ENCODE results near the gene SERTAD1. TPM values are rescaled to one million over a fixed set of nuclear protein-coding genes. Genes with fewer than 3 reads are reported as not detected.
"Not testable (repeated sequence)": the region's sequence is repeated elsewhere in the genome, so short reads cannot be mapped to it uniquely, and the experiment has no call there.

Gene SERTAD1, protein sequence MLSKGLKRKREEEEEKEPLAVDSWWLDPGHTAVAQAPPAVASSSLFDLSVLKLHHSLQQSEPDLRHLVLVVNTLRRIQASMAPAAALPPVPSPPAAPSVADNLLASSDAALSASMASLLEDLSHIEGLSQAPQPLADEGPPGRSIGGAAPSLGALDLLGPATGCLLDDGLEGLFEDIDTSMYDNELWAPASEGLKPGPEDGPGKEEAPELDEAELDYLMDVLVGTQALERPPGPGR
- total RNA-seq (2014; rRNA removed; shearing (Covaris generic)) = 32.1 and 32.7 TPM in 2 replicates

DNA sequence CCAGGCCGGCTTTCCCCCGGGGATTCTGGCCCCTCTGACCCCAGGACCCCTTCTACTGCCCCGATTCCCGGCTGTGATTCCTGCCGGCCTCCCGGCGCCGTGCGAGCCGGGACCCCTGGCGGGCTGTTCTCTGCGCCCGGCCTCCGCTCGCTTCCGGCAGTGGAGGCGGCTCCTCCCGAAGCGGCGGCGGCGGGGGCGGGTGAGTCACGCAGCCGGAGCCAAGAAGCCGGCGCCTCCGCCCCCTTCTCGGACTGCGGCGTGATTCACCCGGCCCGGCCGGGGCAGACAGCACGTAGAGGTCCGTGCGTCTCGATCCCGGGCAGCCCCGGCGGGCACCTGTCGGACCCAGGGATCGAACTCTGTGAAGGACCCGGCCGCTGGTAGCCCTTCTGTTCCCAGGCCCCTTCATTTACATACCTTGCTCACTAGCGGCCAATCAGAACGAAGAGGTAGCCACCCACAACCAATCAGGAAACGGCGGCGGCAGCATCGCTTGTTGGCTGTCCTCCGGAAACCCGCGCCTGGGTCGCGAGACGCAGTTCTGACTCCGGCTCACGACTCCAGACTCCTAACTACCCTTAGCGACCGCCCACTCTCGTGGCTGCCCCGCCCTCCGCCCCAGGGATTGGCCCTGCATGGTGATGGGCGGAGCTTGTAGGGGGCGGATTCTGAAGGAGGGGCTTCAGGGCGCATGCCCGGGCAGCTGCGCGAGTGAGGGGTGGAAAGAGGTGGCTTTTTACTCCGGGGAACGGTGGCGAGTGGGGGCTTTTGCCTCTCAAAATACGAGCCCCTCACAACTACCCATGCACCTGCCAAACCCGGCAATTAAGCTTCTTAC, at the start of gene SERTAD1:
SERTAD1 (minus strand) TSS at position 543 of the 838 bp plus-strand sequence. CDS start 2,446 bp downstream, outside the sequence.
- DNase-seq (ENCODE audit: low spot score) = peak; percentile 100

DNA sequence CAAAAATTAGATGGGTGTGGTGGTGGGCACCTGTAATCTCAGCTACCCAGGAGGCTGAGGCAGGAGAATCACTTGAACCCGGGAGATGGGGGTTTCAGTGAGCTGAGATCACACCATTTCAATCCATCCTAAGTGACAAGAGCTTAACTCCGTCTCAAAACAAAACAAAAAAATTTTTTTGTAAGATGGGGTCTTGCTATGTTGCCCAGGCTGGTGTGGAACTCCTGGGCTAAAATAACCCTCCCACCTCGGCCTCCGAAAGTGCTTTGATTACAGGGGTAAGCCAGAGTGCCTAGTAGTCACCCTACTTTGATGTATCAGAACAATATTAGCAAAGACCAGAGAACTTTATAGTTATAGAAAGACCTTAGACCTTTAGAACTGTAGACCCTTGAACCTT, 48.9 kb upstream of the SERTAD1 start:
- no peak for DNase-seq (ENCODE audit: low spot score)

GRCh38 chr19:40472516-40472915, 46.7 kb upstream of the SERTAD1 start:
- DNase-seq (ENCODE audit: low spot score) = no peak

DNA sequence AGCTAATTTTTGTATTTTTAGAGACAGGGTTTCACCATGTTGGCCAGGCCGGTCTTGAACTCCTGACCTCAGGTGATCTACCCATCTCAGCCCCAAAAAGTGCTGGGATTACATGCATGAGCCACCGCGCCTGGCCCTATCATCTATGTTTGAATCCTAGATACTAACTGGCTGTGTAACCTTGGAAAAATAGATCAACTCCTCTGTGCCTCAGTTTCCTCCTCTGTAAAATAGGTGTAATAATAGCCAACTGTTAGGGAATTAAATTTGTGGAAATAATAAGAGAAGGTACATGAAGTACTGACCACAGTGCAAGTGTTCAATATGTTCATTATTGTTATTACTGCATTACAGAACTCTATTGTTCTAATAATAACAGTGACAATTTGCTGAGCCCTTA, 45.3 kb upstream of the SERTAD1 start:
- DNase-seq (ENCODE audit: low spot score) = no peak

DNA sequence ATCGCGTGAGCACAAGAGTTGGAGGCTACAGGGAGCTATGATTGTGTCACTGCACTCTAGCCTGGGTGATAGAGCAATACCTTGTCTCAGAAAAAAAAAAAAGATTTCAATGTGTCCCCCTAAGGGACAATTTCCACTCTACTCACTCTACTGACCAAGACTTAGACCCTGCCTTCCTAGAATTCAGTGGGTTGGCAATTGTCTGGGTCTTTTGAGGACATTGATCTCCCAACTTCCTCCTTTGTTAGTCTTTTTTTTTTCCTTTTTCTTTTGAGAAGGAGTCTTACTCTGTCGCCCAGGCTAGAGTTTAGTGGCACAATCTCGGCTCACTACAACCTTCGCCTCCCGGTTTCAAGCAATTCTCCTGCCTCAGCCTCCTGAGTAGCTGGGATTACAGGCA, 43.2 kb upstream of the SERTAD1 start:
- DNase-seq (ENCODE audit: low spot score) = no peak

GRCh38 chr19:40466985-40467734, 41.4 kb upstream of the SERTAD1 start, which contains the start of gene SPTBN4:
Gene SPTBN4, plus strand, starts transcription at chr19:40467001. Its CDS starts 5,621 bp downstream, at chr19:40472622.
- no peak for DNase-seq (ENCODE audit: low spot score)

- DNase-seq (ENCODE audit: low spot score) = no peak
Observed at GRCh38 chr19:40466219-40466984, 40.6 kb upstream of the SERTAD1 start.

DNA sequence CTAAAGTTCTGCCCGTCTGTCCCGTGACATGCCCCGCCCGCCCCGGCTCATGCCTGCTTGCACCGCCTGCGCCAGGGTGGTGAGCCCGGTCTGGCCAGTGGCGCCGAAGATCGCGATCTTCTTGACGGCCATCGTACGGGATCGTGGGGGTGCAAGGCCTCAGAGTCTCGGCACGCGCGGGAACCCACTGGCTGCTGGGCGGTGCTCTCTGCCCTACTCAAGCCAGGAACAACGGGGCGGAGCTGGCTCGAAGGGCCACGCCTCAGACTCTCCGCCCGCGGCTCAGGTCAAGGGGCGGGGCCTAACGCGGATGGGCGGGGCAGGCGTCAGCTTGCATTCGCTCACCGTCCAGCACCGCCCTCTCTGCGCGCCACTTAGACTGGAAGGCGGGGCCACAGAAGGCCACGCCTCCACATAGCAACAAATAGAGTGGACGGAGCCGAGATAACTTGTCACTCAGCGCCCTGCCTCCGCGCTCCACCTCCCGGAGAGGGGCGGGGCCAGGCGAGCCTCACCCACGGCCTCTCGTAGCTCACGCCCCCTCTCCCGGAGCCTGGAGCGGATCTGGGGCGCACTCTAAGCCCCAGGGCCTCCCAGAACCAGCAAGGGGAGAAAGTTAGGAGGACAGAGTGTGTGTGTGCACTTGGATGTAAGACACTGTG, 39.9 kb upstream of the SERTAD1 start, which contains the start of gene BLVRB:
BLVRB (minus strand) TSS at position 189 of the 662 bp plus-strand sequence; CDS start at position 132, 57 bp downstream.
- peak; percentile 100 for DNase-seq (ENCODE audit: low spot score)

- DNase-seq (ENCODE audit: low spot score) = peak; percentile 72
Observed at GRCh38 chr19:40465025-40465556, 39.3 kb upstream of the SERTAD1 start.

- DNase-seq (ENCODE audit: low spot score) = peak; percentile 99
Observed at GRCh38 chr19:40464059-40465024, 38.5 kb upstream of the SERTAD1 start.

DNA sequence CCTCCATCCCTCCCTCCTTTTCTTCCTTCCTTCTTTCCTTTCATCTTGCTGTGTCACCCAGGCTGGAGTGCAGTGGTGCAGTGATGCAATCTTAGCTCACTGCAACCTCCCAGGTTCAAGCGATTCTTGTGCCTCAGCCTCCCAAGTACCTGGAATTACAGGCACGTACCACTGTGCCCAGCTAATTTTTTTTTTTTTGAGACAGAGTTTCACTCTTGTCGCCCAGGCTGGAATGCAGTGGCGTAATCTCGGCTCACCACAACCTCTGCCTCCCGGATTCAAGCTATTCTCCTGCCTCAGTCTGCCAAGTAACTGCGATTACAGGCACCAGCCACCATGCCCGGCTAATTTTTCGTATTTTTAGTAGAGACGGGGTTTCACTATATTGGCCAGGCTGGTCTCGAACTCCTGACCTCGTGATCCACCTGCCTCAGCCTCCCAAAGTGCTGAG, 37.8 kb upstream of the SERTAD1 start:
- not testable (repeated sequence) for DNase-seq (ENCODE audit: low spot score)

DNA sequence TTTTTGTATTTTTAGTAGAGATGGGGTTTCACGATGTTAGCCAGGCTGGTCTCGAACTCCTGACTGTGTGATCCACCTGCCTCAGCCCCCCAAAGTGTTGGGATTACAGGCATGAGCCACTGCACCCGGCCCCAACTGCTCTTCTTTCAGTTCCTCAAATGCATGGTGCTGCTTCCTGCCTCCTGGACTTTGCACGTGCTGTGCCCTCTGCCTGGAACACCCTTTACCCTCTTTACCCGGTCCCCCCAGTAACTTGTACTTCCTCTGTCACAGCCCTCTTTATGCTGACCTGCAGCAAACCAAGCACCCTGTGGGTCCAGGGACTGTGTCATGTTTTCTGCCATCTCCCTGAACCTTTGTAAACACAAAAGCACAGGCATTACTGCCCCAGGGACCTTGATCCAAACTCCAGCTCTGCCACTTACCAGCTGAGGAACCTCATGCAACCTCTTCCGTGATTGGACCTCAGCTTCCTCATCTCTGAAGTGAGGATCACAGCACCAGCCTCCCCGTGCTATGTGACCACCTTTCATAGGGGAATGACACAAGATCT, 36.0 kb upstream of the SERTAD1 start:
- DNase-seq (ENCODE audit: low spot score) = no peak

GRCh38 chr19:40460185-40460584, 34.4 kb upstream of the SERTAD1 start:
- no peak for DNase-seq (ENCODE audit: low spot score)

- no peak for DNase-seq (ENCODE audit: low spot score)
Observed at GRCh38 chr19:40458597-40458974, 32.8 kb upstream of the SERTAD1 start.

GRCh38 chr19:40457953-40458596, 32.3 kb upstream of the SERTAD1 start:
- DNase-seq (ENCODE audit: low spot score) = no peak

- no peak for DNase-seq (ENCODE audit: low spot score)
Observed at GRCh38 chr19:40457048-40457447, 31.3 kb upstream of the SERTAD1 start.

DNA sequence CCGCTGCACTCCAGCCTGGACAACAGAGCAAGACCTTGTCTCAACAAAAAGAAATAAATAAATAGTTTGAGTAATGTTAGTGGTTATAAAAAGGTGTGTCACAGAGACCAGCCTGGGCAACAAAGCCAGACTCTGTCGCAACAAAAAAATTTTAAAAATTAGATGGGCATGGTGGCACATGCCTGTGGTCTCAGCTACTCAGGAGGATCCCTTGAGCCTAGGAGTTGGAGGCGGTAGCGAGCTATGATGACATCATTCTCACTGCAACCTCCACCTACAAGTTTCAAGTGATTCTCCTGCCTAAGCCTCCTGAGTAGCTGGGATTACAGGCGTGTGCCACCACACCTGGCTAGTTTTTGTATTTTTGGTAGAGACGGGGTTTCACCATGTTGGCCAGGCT, 28.2 kb upstream of the SERTAD1 start:
- DNase-seq (ENCODE audit: low spot score) = not testable (repeated sequence)

- DNase-seq (ENCODE audit: low spot score) = no peak
Observed at GRCh38 chr19:40453151-40453735, 27.5 kb upstream of the SERTAD1 start.
